COR-L47 (cell line): ENCODE measurements around the gene DOCK4.

Experiments
- DNase-seq: peaks from one replicate; lab custom pipeline; 2025; lab: John Stamatoyannopoulos, UW

Gene DOCK4

DNA sequence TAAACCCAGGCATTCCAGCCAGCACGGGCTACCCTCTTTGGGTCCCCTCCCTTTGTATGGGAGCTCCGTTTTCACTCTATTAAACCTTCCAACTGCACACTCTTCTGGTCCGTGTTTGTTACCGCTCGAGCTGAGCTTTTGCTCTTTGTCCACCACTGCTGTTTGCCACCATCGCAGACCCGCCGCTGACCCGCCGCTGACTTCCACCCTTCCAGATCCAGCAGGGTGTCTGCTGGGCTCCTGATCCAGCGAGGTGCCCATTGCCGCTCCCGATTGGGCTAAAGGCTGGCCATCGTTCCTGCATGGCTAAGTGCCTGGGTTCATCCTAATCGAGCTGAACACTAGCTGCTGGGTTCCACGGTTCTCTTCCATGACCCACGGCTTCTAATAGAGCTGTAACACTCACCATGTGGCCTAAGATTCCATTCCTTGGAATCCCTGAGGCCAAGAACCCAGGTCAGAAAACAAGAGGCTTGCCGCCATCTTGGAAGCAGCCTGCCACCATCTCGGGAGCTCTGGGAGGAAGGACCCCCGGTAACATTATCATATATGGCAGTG lies 14.8 kb upstream of the DOCK4 start:
- no peak for DNase-seq

DNA sequence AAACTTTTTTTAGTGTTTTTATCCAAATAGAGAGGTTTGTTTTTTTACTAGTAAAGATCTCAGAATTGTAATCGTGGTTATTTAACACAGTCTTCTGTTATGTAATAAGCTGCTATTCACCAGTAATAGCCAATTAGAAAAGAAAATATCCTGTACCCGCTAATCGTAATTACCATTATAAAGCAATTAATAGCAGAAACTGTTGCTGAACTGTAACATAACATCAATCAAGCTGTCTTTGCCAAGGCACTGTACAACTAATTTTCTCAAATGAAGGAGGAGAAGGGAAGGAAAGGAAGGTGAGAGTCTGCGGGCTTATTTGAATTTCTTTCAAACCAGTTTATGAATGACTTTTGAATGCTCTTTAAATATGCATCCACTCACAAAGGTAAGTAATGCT lies 9.6 kb upstream of the DOCK4 start:
- DNase-seq: no peak

DNA sequence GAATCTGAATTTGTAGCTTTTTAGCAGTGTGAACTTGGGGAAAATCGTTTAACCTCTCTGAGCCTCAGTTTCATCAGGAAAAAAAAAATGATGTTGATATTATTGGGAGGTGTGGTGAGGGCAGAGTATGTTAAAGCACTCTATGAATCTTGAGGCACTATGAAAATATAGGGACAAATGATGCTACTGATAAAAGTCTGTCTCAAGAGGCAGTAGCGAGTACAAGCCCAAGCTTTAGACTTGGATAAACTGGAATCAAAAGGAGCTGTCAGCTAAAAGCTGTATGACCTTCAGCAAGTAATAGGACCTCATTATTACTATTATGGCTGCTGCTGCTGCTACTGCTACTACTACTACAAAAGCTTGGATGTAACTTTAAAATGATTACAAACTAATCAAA lies 8.7 kb upstream of the DOCK4 start:
- no peak for DNase-seq

DNA sequence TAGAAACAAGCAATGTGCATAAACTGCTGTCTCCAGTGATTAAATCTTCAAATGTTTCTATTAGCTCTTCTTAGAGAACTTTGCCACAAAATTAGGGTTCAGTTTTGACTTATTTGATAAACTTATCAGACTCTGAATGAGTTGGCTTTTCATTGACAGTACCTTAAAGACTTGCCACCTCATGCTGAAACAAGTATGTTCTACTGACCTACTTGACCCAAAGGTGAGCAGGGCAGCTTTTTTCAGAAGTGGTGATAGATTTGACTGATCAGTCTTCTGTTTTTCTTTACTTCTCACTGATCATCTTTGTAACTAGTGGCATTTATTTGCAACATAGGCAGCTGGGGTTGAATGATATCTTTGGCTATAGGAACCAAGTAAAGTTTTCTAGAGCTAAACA lies 8.1 kb upstream of the DOCK4 start:
- no peak for DNase-seq

DNA sequence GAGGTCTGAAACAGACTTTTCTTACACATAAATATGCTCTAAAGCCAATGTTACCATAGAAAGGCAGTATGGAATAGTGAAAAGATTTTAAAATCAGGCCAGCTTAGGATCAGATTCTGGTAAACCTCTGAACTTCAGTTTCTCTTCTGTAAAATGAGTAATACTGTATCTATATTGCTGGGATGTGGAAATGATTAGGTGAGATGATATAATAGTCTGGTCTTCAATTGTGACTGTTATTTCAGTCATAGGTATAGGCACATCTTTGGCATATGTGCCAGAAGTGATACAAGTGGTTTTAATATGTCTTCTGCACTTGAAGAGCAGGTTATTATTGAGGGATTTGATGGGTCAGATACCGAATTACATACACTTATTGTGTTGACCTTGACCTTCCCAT lies 7.5 kb upstream of the DOCK4 start:
- no peak for DNase-seq

DNA sequence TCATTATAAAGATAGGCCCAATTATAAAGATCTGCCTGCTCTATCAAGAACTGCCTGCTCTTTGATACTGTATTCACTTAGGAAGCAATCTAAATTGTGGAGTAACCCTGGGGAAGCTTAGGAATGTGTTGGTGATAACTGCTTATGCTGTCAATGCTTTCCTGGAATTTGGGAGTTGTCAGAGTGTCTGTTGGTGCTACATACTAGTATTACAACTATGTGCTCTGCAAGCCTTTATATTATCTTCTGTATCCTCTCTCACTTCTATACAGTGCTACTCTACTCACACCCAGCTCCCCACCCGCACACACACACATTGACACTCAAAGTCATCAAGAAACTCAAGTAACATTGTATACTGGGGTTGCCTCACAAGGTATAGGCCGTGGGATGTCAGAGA lies 6.4 kb upstream of the DOCK4 start:
- DNase-seq: no peak

DNA sequence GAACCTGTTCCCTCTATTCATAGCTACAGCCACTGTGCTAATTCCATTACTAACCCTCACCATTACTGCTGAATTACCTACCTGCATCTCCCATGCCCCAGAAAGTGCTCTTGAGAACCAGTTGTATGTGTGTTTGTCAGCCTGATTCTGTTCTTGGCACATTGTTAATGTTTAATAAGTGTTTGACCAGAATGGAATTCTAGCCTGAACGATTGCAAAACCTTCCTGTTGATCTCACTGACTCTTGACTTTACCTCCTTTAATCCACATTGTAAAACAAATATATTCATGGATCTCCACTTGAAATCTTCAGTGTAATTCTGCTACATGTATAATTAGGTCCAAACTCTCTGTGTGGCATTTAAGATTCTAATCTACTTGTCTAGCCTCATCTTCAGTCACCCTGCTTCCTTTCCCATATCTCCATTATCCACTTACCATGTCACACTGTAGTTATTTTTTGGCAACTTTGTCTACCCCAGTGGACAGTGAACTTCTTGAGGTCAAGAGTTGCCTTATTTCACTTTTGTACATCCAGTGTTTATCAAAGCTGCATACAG lies 5.2 kb upstream of the DOCK4 start:
- no peak for DNase-seq

DNA sequence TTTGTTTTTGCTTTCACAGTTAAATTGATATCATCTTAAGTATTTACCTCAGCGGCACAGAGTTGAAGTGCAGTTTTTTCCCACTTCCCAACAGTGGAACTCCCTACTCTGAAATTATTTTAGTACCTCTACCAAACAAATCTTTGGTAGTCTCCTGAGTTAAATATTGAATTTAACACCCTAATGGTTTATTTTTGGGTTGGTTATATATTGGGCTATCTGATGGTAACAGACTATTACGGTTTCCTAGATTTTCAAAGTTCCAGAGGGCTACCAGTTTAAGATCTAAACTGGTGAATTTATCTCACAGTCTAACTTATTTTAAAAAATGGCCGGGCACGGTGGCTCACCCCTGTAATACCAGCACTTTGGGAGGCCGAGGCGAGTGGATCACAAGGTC lies 1.6 kb upstream of the DOCK4 start:
- no peak for DNase-seq

DNA sequence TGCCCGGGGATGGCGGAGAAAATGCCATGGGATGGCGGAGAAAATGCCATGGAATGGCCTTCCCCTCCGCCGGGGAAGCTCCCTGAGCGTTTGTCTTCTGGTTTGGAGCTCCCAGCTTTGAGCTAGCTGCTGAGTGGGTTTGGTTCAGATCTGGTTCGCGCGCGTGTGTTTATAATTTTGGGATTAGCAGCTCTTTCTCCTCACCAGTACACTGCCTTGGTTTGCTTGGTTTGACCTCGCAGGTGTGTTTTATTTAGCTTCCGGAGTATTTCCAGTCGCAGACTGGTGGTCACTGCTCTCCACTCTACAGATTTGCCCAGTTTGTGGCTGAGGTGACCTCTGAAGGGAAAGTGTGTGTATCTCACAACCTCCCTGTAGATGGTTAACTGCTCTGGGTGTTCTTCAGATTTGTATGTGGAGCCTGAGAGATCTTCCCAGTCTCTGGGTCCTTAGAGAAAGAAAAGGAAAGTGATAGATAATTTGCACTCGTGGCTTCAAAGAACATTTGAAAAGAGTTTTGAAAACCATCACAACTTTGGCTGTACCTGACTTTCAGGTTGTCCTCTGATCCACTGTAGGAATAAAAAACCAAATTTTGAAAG lies 893 bp upstream of the DOCK4 start:
- DNase-seq: peak; percentile 8

DNA sequence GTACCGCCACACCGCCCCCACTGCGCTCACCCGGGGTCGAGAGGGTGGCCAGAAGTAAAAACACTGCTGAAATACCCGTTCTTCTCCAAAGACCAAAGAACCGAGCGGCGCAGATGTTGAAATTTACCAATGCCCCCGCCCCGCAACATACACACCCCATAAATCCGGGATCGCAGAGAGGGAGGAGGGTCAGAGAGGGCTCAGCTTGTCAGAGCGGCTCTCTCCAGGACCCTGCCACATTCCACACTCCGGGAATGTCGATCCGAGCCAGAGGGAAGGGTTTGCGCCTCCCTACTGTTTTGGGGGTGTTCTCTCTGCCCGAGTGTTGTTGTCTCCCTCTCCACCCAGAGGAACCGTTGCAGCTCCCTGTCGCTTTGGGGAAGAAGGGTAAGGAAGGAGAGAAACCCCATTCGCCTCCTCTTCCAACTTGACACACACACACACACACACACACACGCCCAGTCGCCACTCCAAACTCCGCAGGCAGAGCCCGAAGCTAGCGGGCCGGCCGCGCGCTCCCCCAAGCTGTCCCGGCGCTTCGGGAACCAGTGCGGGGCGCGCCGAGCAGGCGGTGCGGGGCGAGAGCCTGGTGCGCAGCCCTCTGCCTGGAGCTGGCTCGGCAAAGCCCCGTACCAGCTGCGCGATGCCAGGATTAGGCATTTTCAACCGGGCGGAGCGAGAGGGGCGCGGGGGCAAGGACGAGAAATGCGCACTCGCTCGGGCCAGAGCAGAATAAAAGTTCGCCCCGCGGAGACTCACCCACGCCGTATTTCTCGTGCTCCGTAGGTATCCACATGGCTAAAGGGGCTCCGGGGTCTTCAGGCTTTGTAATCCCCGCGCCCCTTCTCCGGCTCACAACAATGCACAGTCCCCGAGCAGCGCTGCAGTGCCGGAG lies 609 bp downstream of the DOCK4 start:
- DNase-seq: peak; percentile 64

DNA sequence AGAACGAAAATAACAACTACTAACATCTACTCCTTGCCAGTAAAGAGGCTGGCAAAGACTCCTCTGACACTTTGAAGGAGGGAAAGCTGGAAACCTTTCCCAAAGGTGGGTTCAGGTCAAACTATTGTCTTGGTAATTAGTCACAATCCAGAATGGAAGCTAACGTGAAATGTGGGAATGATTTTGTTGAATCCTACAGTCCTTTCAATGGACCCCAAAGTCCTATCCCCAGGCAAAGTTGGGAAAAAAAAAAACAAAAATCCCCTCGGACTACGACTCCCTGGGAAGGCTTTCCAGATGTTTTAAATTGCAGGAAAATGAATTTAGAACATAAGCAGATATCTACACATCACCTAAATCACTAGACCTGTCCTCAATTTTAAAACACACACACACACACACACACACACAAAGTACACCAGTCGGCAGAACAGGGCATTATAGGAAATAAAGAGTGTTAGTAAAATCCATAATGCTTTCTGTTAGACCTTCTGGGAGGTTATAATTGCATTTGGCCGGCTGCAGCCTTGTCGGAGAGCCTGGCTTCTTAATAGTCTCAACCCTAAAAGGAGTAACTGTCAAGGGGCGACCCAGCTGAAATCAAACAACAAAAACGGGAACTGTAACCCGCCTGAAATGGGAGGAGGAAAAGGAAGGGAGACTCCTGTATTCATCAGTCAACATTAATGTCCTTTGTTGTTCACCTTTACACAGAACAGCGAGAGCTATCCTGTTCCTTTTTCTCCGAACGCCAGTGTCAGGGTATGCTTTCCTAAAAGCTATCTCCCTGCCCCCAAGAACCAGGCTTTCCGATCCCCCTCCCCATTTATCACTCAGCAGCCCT lies 1.5 kb downstream of the DOCK4 start:
- peak; percentile 25 for DNase-seq

DNA sequence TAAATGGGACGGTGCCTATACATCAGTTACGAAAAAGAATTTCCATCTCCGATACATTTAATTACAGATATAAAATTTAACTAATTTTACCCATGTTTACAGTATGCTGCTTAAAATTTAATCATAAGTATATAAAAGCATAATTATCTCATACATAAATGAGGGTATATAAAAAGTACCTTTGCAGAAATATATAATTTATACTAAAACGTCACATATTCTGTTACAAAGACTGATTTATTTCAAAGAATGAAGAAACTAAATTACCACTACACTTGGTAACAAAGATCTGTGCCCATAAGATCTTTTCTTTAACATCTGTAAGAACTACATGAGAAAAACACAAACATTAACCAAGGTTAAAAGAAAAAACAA lies 2.8 kb downstream of the DOCK4 start:
- DNase-seq: no peak

DNA sequence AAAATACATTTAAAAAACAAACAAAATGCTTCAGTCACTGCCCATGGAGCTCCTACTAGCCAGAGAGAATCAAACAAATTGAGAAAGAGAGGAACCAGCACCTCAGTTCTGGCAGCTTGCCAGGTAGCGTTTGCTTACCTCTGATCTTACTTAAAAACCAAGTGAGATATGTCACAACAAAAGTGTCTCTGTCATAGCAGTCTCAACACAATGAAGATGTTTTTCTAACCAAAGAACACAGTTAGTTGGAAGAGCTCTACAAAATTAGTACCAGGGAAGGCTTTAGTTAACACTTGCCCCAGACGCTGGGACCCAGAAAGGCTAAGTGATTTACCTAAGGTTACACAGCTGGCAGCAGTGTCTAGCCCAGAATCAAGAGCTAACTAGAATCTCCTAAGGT lies 3.4 kb downstream of the DOCK4 start:
- DNase-seq: peak; percentile 52

DNA sequence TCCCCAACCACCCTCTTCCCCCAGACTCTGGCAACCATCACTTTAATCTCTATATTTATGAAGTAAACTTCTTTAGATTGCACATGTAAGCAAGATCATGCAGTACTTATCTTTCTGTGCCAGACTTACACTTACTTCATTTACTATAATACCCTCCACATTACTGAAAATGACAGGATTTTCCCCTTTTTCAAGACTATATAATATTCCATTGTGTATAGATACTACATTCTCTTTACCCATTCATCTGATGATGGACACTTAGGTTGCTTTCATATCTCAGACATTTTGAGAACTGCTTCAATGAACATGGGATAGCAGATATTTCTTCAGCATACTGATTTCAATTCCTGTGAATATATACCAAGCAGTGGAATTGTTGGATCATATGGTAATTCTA lies 4.4 kb downstream of the DOCK4 start:
- DNase-seq: no peak

DNA sequence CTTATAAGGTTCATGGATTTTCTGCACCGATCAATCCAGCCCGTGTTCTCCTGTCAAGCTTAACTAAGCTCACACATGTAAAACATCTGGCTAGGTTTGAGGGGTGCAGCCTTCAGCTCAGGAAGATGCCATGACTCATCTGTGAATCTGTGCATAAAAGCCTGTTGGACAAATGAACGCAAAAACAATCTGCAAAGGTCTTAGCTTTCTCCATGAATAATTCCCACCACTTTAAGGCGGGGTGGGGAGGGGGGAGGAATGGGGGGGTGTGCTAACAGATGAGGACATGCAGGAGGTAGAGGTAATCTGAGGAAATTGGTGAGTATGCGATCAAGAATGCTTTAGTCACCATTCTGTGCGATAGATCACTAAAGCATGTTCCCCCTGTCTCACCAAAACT lies 4.8 kb downstream of the DOCK4 start:
- no peak for DNase-seq

DNA sequence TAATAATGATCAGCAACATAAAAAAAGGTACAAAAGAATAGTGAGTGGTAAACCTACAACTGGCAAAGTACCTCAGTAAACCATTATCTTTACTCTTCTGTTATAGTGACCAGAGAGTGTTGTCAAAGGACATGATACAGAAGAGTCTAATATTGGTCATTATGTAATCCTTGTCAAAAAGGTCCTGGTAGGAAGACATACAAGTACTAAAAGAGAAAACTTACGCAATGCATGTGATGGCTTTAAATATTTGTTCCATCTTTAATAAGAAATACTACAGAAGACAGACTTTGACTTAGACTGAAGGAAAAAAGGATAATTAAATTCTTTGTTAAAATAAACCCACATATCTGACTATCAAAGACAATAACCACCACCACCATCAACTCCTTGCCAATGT lies 6.5 kb downstream of the DOCK4 start:
- DNase-seq: no peak

DNA sequence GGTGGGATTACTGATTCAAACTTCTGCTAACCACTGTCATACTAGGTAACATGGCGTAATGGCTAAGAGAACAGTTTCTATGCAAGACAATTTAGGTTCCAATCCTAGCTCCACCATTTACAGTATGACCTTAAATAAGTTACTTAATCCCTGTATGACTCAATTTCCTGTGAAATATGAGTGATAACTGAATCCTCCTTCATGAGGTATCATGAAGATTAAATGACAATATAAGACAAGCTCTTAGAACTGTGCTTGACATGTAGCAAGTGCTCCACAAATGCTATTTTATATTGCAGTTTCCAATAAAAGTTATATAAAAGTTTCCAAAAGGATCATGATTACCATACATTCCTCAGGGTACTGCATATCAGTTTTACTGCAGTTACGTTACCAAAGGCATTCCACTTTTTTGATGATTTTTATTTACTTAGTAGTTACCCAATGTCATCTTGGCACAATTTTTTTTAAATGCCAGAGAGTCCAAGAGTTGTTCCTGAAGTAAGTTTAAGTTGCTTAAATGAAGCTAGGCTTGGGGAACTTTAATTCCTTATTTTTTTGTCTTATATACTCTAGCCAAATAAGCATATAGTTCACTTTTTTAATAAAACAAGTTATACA lies 7.1 kb downstream of the DOCK4 start:
- no peak for DNase-seq

DNA sequence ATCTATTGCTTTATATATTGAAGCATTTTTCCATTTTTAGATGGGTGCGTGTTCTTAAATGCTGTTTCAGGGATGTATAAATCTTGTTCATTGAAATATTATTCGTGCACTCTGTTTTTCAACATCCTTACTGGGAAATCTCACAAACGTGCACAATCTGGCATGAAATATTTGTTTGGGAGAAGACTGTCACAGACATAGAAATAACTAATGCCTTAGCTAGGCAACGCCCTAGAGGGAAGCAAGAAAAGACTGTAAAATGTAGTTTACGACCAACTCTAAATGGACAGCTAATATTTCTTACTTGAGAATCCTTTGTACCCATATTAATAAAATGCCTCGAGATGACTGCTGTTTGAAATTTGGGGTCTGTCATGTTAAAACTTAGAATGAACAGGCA lies 8.9 kb downstream of the DOCK4 start:
- DNase-seq: no peak

DNA sequence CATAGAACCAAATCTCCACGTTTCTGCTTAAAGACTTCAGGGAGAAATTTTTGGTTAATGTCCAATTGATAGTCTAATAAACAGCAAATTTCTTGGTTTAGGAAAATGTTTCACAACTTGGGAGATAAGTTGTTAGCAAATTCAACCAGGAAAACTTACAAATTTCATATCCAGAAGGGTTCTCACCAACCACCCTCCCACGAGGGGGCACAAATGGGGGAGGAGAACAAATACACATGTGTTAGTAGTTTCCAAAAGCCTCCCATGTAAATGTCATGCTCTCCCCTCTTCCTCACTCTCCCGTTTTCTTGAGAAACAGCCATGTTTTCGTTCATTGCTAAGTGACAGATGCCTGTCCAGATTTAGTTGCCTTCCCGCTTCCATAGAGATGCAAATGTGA lies 10.5 kb downstream of the DOCK4 start:
- DNase-seq: no peak

DNA sequence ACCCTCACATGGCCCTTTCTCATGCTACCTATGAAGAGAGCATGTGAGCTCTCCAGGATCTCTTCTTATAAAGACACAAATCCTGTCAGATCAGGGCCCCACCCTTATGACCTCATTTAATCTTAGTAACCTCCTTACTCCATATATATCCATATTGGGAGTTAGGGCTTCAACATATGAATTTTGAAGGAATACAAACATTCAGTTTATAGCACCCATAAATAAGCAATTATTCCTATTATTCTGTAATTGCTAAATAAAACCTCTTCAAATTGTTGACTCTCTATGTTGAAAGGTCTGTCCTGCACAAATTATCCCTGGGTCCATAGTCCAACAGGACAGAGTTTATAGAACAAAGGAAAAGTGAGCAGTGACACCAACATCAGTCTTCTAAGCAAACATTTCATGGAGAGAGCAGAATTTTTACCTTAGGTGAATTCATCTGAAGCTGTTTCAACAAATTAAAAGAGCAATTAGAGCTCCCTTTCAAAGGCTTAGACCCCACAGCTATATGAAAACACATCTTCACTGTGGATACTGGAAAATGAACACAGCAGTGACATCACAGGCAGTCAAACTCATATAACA lies 12.2 kb downstream of the DOCK4 start:
- DNase-seq: peak; percentile 88
